Keratinocyte (primary cell): ENCODE results near the gene FNDC3B.

Experiments
- EZH2 ChIP-seq: IDR thresholded peaks from one replicate; pipeline ENCODE4 v1.6.1; 2012; ENCODE audit warnings: inconsistent platforms, mild to moderate bottlenecking, low read length, moderate library complexity
- TF ChIP-seq, protein P1 (sequence below), 3 experiments: IDR thresholded peaks in 1 of 3; conservative IDR thresholded peaks in 1 of 3; optimal IDR thresholded peaks in 1 of 3; 2 replicates in 2 of 3; 3 replicates in 1 of 3; pipeline versions ENCODE3 to v1.5.1; 2011; ENCODE audit warnings: low read length in 3 of 3, mild to moderate bottlenecking in 3 of 3, moderate library complexity in 2 of 3, control low read depth in 1 of 3, inconsistent platforms in 1 of 3; ENCODE audit not compliant: insufficient read depth in 2 of 3; ENCODE audit errors: extremely low read depth in 1 of 3

DNA sequence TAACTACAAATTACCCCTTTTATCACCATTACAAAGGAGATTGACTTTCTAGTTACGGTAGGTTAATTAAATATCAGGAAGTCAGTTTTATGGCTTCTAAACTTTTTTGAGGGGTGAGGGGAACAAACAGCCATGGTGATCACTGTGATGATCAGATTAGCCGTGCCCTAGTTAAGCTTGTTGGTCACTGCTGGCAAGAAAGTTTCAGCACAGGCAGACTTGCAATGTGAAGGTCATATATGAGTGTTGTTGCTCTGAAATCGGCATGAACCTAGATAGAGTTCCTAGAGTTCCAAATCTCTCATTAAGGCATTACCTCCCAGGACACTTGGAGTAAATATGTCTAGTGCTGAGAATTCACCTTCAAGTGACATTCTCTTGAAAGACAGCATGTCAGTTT is 252.3 kb downstream of the FNDC3B start:
- TF ChIP-seq EZH2, result no peak
- TF ChIP-seq, protein P1, sequence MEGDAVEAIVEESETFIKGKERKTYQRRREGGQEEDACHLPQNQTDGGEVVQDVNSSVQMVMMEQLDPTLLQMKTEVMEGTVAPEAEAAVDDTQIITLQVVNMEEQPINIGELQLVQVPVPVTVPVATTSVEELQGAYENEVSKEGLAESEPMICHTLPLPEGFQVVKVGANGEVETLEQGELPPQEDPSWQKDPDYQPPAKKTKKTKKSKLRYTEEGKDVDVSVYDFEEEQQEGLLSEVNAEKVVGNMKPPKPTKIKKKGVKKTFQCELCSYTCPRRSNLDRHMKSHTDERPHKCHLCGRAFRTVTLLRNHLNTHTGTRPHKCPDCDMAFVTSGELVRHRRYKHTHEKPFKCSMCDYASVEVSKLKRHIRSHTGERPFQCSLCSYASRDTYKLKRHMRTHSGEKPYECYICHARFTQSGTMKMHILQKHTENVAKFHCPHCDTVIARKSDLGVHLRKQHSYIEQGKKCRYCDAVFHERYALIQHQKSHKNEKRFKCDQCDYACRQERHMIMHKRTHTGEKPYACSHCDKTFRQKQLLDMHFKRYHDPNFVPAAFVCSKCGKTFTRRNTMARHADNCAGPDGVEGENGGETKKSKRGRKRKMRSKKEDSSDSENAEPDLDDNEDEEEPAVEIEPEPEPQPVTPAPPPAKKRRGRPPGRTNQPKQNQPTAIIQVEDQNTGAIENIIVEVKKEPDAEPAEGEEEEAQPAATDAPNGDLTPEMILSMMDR (optimal IDR thresholded peaks at IDR 0.05 in 1 of 3, IDR thresholded peaks at IDR 0.05 in 1 of 3, conservative IDR thresholded peaks at IDR 0.05 in 1 of 3; ENCODE audit: extremely low read depth in 1 of 3, insufficient read depth in 2 of 3, low read length in 3 of 3), result no peak
